ENCODE data around the gene CD6.
"Not testable (repeated sequence)": the region's sequence is repeated elsewhere in the genome, so short reads cannot be mapped to it uniquely, and the experiment has no call there.

The CD6 gene

DNA sequence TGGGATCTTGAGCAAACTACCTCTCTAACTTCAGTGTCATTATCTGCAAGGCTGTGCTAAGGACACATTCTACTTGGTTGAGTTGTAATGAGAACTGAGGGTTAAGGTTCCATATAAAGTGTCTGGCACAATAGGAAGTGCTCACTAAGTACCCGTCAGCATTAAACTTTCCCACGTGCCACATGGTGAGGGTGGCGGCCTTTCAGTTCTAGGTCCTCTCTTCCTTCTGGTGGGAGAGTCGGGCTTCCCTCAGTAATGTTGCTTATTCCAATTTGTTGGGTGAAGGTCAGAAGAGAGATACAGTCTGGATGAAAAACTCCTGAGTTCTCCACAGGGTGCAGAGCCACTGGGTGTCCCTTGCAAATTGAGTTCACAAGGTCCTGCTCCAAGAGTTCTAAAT is 4.6 kb upstream of the CD6 start:
- Histone ChIP-seq H3K4me1 (ENCODE audit: control insufficient read depth, insufficient read depth, low read length) (peaks cover 8% of the 10 kb centered on the region), H3K36me3 (ENCODE audit: control insufficient read depth, insufficient read depth, low read length) (no peaks in the 10 kb centered on the region), H3K27me3 (ENCODE audit: control insufficient read depth, insufficient read depth, low read length) (no peaks in the 10 kb centered on the region), H3K4me3 (ENCODE audit: low read length) (no peak overlapping the region), H3K9me3 (ENCODE audit: control insufficient read depth, low read length) (no peaks in the 10 kb centered on the region), H3K9ac (ENCODE audit: low read length) (no peak overlapping the region)

GRCh38 chr11:60968223-60968622 is 3.3 kb upstream of the CD6 start:
- no peaks in the 10 kb centered on the region for H3K9me3 ChIP-seq (ENCODE audit: control insufficient read depth, low read length)
- H3K9ac ChIP-seq (ENCODE audit: low read length) = no peak overlapping the region
- H3K4me3 ChIP-seq (ENCODE audit: low read length) = no peak overlapping the region
- no peaks in the 10 kb centered on the region for H3K36me3 ChIP-seq (ENCODE audit: control insufficient read depth, insufficient read depth, low read length)
- peaks cover 8% of the 10 kb centered on the region for H3K4me1 ChIP-seq (ENCODE audit: control insufficient read depth, insufficient read depth, low read length)
- H3K27me3 ChIP-seq (ENCODE audit: control insufficient read depth, insufficient read depth, low read length) = no peaks in the 10 kb centered on the region

DNA sequence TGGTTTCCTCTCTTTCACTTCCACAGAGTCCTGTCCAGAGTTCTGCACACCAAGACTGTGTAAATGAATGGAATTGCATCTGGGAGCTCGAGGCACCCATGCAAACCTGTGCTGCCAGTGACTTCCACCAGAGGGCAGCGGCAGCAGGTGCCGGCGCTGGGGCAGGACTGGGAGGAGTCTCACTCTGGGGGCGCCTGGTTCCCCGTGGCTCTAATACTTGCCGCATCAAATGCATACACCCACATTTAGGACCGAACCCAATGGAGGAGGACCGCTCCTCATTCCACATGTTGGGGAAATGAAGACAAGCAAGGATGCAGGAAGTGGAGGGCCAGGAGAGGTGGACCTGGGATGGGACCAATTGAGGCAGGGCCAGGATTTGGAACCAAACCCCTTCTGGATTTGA is 1.1 kb upstream of the CD6 start:
- no peaks in the 10 kb centered on the region for H3K36me3 ChIP-seq (ENCODE audit: control insufficient read depth, insufficient read depth, low read length)
- no peak overlapping the region for H3K4me3 ChIP-seq (ENCODE audit: low read length)
- peaks cover 8% of the 10 kb centered on the region for H3K4me1 ChIP-seq (ENCODE audit: control insufficient read depth, insufficient read depth, low read length)
- H3K9ac ChIP-seq (ENCODE audit: low read length) = no peak overlapping the region
- H3K27me3 ChIP-seq (ENCODE audit: control insufficient read depth, insufficient read depth, low read length) = no peaks in the 10 kb centered on the region
- no peaks in the 10 kb centered on the region for H3K9me3 ChIP-seq (ENCODE audit: control insufficient read depth, low read length)

DNA sequence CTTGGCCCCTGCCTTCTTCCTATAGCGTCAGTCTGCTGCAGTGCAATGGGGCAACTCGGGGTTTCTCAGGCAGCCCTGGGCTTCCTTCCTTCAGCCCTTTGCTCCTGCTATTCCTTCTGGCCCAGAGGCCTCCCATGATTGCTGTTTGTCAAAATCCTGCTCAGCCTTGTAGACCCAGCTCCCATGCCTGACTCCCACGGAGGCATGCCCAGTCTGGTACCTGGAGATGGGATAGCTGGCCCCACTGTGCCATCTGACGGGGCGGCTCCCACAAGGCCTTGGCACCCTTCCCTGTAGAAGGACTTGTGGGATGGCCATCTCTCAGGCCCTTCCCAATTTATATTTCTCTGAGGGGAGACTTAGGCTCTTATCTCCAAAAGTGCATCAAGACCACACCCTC is 590 bp upstream of the CD6 start:
- peaks cover 8% of the 10 kb centered on the region for H3K4me1 ChIP-seq (ENCODE audit: control insufficient read depth, insufficient read depth, low read length)
- no peaks in the 10 kb centered on the region for H3K36me3 ChIP-seq (ENCODE audit: control insufficient read depth, insufficient read depth, low read length)
- H3K4me3 ChIP-seq (ENCODE audit: low read length) = no peak overlapping the region
- no peaks in the 10 kb centered on the region for H3K27me3 ChIP-seq (ENCODE audit: control insufficient read depth, insufficient read depth, low read length)
- no peaks in the 10 kb centered on the region for H3K9me3 ChIP-seq (ENCODE audit: control insufficient read depth, low read length)
- H3K9ac ChIP-seq (ENCODE audit: low read length) = no peak overlapping the region

DNA sequence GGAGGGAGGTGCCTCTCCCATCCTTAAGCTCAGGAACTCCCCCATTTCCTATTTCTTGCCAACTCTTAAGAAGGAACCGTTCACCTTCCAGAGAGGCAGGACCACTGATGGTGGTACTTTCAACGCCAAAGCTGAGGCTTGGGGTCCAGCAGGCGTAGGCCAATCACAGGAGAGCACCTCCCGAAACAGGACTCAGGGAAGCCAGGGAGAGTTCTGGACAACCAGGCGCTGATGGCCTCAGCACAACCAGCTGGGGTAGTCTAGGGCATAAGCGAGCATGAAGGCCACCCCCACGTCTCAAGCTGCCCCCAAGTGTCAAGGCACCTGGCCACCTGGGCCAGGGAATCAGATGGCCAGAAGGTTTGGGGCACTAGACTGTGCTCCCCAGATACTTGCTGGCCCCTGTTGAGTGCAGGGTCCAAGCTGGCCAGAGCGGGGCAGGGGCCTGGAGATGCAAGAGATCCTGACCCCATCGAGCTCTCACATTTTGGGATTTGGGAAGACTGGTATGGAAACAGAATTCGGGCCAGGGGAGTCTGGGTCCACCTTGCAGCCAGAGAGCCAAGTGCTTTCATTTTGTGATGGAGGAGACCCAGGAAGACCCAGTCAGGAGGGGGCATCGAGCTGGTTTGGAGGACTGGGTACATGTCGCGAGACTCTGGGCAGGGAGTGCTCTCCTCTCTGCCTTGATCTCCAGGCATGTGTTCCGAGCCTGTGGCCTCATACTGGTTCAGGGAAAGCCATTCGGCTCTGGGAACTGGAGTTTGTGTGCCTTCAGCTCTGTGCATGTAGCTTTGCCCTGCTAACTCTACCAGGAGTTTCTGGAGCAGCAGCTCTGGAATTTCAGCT is 926 bp downstream of the CD6 start:
- H3K27me3 ChIP-seq (ENCODE audit: control insufficient read depth, insufficient read depth, low read length) = no peaks in the 10 kb centered on the region
- H3K9ac ChIP-seq (ENCODE audit: low read length) = peak overlapping the region; percentile 18
- H3K9me3 ChIP-seq (ENCODE audit: control insufficient read depth, low read length) = no peaks in the 10 kb centered on the region
- no peaks in the 10 kb centered on the region for H3K36me3 ChIP-seq (ENCODE audit: control insufficient read depth, insufficient read depth, low read length)
- peaks cover 8% of the 10 kb centered on the region for H3K4me1 ChIP-seq (ENCODE audit: control insufficient read depth, insufficient read depth, low read length)
- H3K4me3 ChIP-seq (ENCODE audit: low read length) = no peak overlapping the region

DNA sequence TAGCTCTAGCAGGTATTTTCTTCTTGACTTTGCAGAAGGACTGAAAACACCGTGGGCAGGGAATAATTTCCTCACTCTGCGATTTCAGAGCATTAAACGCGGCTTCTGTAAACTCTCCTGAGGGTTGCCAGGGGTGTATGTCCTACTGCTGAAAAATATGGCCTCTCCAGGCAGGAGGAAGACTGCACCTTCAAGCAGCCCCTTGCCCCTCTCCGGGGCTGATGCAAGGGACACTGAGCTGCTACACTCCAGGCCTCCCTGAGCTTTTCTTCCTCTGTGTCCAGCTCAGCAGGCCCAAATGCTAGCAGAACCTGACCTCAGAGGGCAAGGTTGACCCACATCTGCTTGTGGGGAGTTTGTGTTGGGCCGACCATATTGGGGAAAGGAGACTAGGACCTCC is 2.2 kb downstream of the CD6 start:
- Histone ChIP-seq H3K9ac (ENCODE audit: low read length) (no peak overlapping the region), H3K27me3 (ENCODE audit: control insufficient read depth, insufficient read depth, low read length) (no peaks in the 10 kb centered on the region), H3K4me1 (ENCODE audit: control insufficient read depth, insufficient read depth, low read length) (peaks cover 11% of the 10 kb centered on the region), H3K4me3 (ENCODE audit: low read length) (no peak overlapping the region), H3K9me3 (ENCODE audit: control insufficient read depth, low read length) (no peaks in the 10 kb centered on the region), H3K36me3 (ENCODE audit: control insufficient read depth, insufficient read depth, low read length) (no peaks in the 10 kb centered on the region)

GRCh38 chr11:60974316-60974715 is 2.8 kb downstream of the CD6 start:
- H3K9ac ChIP-seq (ENCODE audit: low read length); H3K9me3 ChIP-seq (ENCODE audit: control insufficient read depth, low read length); H3K36me3 ChIP-seq (ENCODE audit: control insufficient read depth, insufficient read depth, low read length); H3K27me3 ChIP-seq (ENCODE audit: control insufficient read depth, insufficient read depth, low read length); H3K4me3 ChIP-seq (ENCODE audit: low read length): not testable (repeated sequence)
- peaks cover 11% of the 10 kb centered on the region for H3K4me1 ChIP-seq (ENCODE audit: control insufficient read depth, insufficient read depth, low read length)

DNA sequence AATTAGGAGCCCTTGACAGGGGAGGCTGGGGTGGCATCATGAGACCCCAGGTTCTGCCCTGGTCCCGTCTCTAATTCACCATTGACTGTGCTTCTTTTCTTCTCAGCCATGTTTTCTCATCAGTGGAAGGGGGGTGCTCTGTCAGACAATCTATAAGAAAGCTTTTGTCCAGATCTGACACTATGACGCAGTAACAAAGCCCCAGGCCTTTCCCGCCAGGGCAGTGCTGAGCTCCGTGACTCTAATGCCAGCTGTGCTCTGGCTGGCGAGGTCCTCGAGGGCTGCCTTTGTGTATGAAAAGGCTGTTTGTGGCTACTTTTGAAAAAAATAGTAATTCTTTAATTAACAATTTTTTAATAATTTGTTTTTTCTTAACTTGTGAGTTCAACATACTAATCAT is 3.2 kb downstream of the CD6 start:
- Histone ChIP-seq H3K27me3 (ENCODE audit: control insufficient read depth, insufficient read depth, low read length) (no peaks in the 10 kb centered on the region), H3K9ac (ENCODE audit: low read length) (no peak overlapping the region), H3K4me3 (ENCODE audit: low read length) (no peak overlapping the region), H3K36me3 (ENCODE audit: control insufficient read depth, insufficient read depth, low read length) (no peaks in the 10 kb centered on the region), H3K4me1 (ENCODE audit: control insufficient read depth, insufficient read depth, low read length) (peaks cover 11% of the 10 kb centered on the region), H3K9me3 (ENCODE audit: control insufficient read depth, low read length) (no peaks in the 10 kb centered on the region)

GRCh38 chr11:60977224-60977623 is 5.7 kb downstream of the CD6 start:
- no peak overlapping the region for H3K4me3 ChIP-seq (ENCODE audit: low read length)
- H3K27me3 ChIP-seq (ENCODE audit: control insufficient read depth, insufficient read depth, low read length) = no peaks in the 10 kb centered on the region
- H3K9me3 ChIP-seq (ENCODE audit: control insufficient read depth, low read length) = no peaks in the 10 kb centered on the region
- no peak overlapping the region for H3K9ac ChIP-seq (ENCODE audit: low read length)
- H3K36me3 ChIP-seq (ENCODE audit: control insufficient read depth, insufficient read depth, low read length) = no peaks in the 10 kb centered on the region
- H3K4me1 ChIP-seq (ENCODE audit: control insufficient read depth, insufficient read depth, low read length) = peaks cover 4% of the 10 kb centered on the region

GRCh38 chr11:60977836-60978235 is 6.4 kb downstream of the CD6 start:
- H3K9ac ChIP-seq (ENCODE audit: low read length) = no peak overlapping the region
- H3K36me3 ChIP-seq (ENCODE audit: control insufficient read depth, insufficient read depth, low read length) = no peaks in the 10 kb centered on the region
- H3K27me3 ChIP-seq (ENCODE audit: control insufficient read depth, insufficient read depth, low read length) = no peaks in the 10 kb centered on the region
- H3K4me1 ChIP-seq (ENCODE audit: control insufficient read depth, insufficient read depth, low read length) = peaks cover 4% of the 10 kb centered on the region
- H3K4me3 ChIP-seq (ENCODE audit: low read length) = no peak overlapping the region
- no peaks in the 10 kb centered on the region for H3K9me3 ChIP-seq (ENCODE audit: control insufficient read depth, low read length)

- Histone ChIP-seq H3K27me3 (ENCODE audit: control insufficient read depth, insufficient read depth, low read length) (no peaks in the 10 kb centered on the region), H3K9me3 (ENCODE audit: control insufficient read depth, low read length) (no peaks in the 10 kb centered on the region), H3K4me3 (ENCODE audit: low read length) (no peak overlapping the region), H3K36me3 (ENCODE audit: control insufficient read depth, insufficient read depth, low read length) (no peaks in the 10 kb centered on the region), H3K9ac (ENCODE audit: low read length) (no peak overlapping the region), H3K4me1 (ENCODE audit: control insufficient read depth, insufficient read depth, low read length) (peaks cover 4% of the 10 kb centered on the region)
Measured at GRCh38 chr11:60978546-60979380, 7.3 kb downstream of the CD6 start.

- H3K36me3 ChIP-seq (ENCODE audit: control insufficient read depth, insufficient read depth, low read length) = no peaks in the 10 kb centered on the region
- no peak overlapping the region for H3K9ac ChIP-seq (ENCODE audit: low read length)
Measured at GRCh38 chr11:60981515-60981914, 10.0 kb downstream of the CD6 start.

More at GRCh38 chr11:60981515-60981914, 10.0 kb downstream of the CD6 start:
- Histone ChIP-seq H3K4me3 (ENCODE audit: low read length) (no peak overlapping the region), H3K4me1 (ENCODE audit: control insufficient read depth, insufficient read depth, low read length) (peaks cover 15% of the 10 kb centered on the region), H3K27me3 (ENCODE audit: control insufficient read depth, insufficient read depth, low read length) (no peaks in the 10 kb centered on the region), H3K9me3 (ENCODE audit: control insufficient read depth, low read length) (no peaks in the 10 kb centered on the region)

Data from mucosa of stomach (tissue), 1 donor.